Fibroblast of the aortic adventitia (primary cell): ENCODE results near the gene DOHH. TPM values are rescaled to one million over a fixed set of nuclear protein-coding genes. Genes with fewer than 3 reads are reported as not detected.

Experiments
- DNase-seq: peaks from one replicate; pipeline ENCODE4 v3.0.0-alpha.2; 2010; ENCODE audit warnings: low read depth
- H3K4me3 ChIP-seq: 2 replicates; pipeline ENCODE4 v1.5.1; 2011; ENCODE audit warnings: low read depth, mild to moderate bottlenecking, control low read depth, low read length, moderate library complexity
- CTCF ChIP-seq: IDR thresholded peaks from 2 replicates; pipeline ENCODE4 v1.5.1; 2011; ENCODE audit warnings: mild to moderate bottlenecking, low read length, control low read depth, inconsistent platforms; ENCODE audit not compliant: insufficient read depth
- total RNA-seq: library from RNA; depleted of rRNA; stranded (reverse); fragments of >200 nt; gene quantifications from 2 replicates; pipeline ENCODE4 v1.2.3, GENCODE V29; 2012; ENCODE audit warnings: low replicate concordance

The DOHH gene
- total RNA-seq, 1 donor: 6.5 TPM

GRCh38 chr19:3518659-3519058 is 18.2 kb upstream of the DOHH start:
- H3K4me3 ChIP-seq: no peak overlapping the region
- no peak for DNase-seq
- TF ChIP-seq CTCF: no peak

GRCh38 chr19:3518255-3518654 is 17.8 kb upstream of the DOHH start:
- DNase-seq: no peak
- no peak overlapping the region for H3K4me3 ChIP-seq
- TF ChIP-seq CTCF: no peak

GRCh38 chr19:3517638-3518037 is 17.2 kb upstream of the DOHH start:
- no peak overlapping the region for H3K4me3 ChIP-seq
- no peak for TF ChIP-seq CTCF
- DNase-seq: no peak

- no peak for DNase-seq
- TF ChIP-seq CTCF: no peak
- no peak overlapping the region for H3K4me3 ChIP-seq
Measured at GRCh38 chr19:3516675-3517207, 16.3 kb upstream of the DOHH start.

- no peak overlapping the region for H3K4me3 ChIP-seq
- TF ChIP-seq CTCF: no peak
- DNase-seq: peak; percentile 21
Measured at GRCh38 chr19:3515891-3516422, 15.5 kb upstream of the DOHH start.

- no peak overlapping the region for H3K4me3 ChIP-seq
- no peak for TF ChIP-seq CTCF
- no peak for DNase-seq
Measured at GRCh38 chr19:3514930-3515329, 14.5 kb upstream of the DOHH start.
